PC-9 (cell line): ENCODE results near the gene LHFPL2. TPM values are rescaled to one million over a fixed set of nuclear protein-coding genes. Genes with fewer than 3 reads are reported as not detected.

Source experiments
- BruUV-seq: library from RNA; stranded (reverse); fragments of 400-500 nt; replicated peaks from 2 replicates; lab custom pipeline; 2021; lab: Mats Ljungman, UMichigan
- CTCF ChIA-PET: fragments of 300-600 bp; sonication (Branson Sonifier 250); formaldehyde crosslinking; loops from one replicate; lab custom pipeline; 2022; ENCODE audit warnings: antibody characterized with exemption; lab: Charles Lee
- POLR2A ChIA-PET: fragments of 300-600 bp; sonication (Branson Sonifier 250); formaldehyde crosslinking; loops from one replicate; lab custom pipeline; 2022; ENCODE audit warnings: antibody characterized with exemption; ENCODE audit not compliant: unreplicated experiment; lab: Charles Lee
- DNase-seq, 2 experiments: peaks; one replicate each; pipeline versions ENCODE4 v3.0.0 to v3.0.0-alpha.2; 2015 to 2022; ENCODE audit warnings: mixed read lengths in 1 of 2
- H2AFZ ChIP-seq: fragments of 200-600 bp; sonication (generic); 2 replicates; pipeline ENCODE4 v1.8.1; 2017; ENCODE audit warnings: antibody characterized with exemption
- H3F3A ChIP-seq: fragments of 200-600 bp; sonication (generic); 2 replicates; pipeline ENCODE4 v1.8.1; 2017; ENCODE audit warnings: antibody characterized with exemption, mild to moderate bottlenecking, low read depth; ENCODE audit not compliant: insufficient read depth
- H3K27ac ChIP-seq: fragments of 200-600 bp; sonication (generic); 2 replicates; pipeline ENCODE4 v1.6.1; 2016; ENCODE audit warnings: mixed run types
- H3K27me3 ChIP-seq: fragments of 200-600 bp; sonication (generic); 2 replicates; pipeline ENCODE4 v1.6.1; 2016; ENCODE audit warnings: low read depth, mixed run types; ENCODE audit not compliant: insufficient read depth
- H3K36me3 ChIP-seq: fragments of 200-600 bp; sonication (generic); 2 replicates; pipeline ENCODE4 v1.6.1; 2016; ENCODE audit warnings: low read depth, mixed run types
- H3K4me1 ChIP-seq: fragments of 200-600 bp; sonication (generic); replicated peaks from 2 replicates; pipeline ENCODE4 v1.6.1; 2016; ENCODE audit warnings: mixed run types; ENCODE audit not compliant: insufficient read depth
- H3K4me2 ChIP-seq: fragments of 200-600 bp; sonication (generic); 2 replicates; pipeline ENCODE4 v1.6.1; 2017; ENCODE audit warnings: mixed run types
- H3K4me3 ChIP-seq: fragments of 200-600 bp; sonication (generic); 2 replicates; pipeline ENCODE4 v1.6.1; 2016; ENCODE audit warnings: mixed run types
- H3K79me2 ChIP-seq: fragments of 200-600 bp; sonication (generic); 2 replicates; pipeline ENCODE4 v1.6.1; 2017; ENCODE audit warnings: low read depth, mixed run types
- H3K9me2 ChIP-seq: fragments of 200-600 bp; sonication (generic); 2 replicates; pipeline ENCODE4 v1.8.1; 2017; ENCODE audit warnings: mild to moderate bottlenecking; ENCODE audit not compliant: insufficient read depth
- H3K9me3 ChIP-seq: fragments of 200-600 bp; sonication (generic); 2 replicates; pipeline ENCODE4 v1.8.1; 2016; ENCODE audit warnings: low read depth; ENCODE audit not compliant: insufficient read depth
- H4K20me1 ChIP-seq: fragments of 200-600 bp; sonication (generic); 2 replicates; pipeline ENCODE4 v1.8.1; 2017; ENCODE audit not compliant: insufficient read depth
- EZH2 ChIP-seq: fragments of 200-600 bp; sonication (generic); IDR thresholded peaks from 2 replicates; pipeline ENCODE4 v1.8.0; 2017; ENCODE audit warnings: antibody characterized with exemption, low read depth
- intact Hi-C: fragments of 100-400 bp; cut with micrococcal nuclease; formaldehyde crosslinking; loops from one replicate; pipeline ENCODE4 v1.10.0; 2022; ENCODE audit not compliant: unreplicated experiment
- total RNA-seq: library from RNA; stranded (reverse); gene quantifications from 2 replicates; pipeline ENCODE4 v1.2.3, GENCODE V29; 2021
- TF ChIP-seq, protein P1 (sequence below): fragments of 200-600 bp; sonication (generic); conservative IDR thresholded peaks from 2 replicates; pipeline ENCODE4 v1.6.1; 2017; ENCODE audit warnings: mixed run types, antibody characterized with exemption, mild to moderate bottlenecking, moderate library complexity

LHFPL2 gene
- total RNA-seq, 1 experiment from 2014 or later = 10.1 TPM

DNA sequence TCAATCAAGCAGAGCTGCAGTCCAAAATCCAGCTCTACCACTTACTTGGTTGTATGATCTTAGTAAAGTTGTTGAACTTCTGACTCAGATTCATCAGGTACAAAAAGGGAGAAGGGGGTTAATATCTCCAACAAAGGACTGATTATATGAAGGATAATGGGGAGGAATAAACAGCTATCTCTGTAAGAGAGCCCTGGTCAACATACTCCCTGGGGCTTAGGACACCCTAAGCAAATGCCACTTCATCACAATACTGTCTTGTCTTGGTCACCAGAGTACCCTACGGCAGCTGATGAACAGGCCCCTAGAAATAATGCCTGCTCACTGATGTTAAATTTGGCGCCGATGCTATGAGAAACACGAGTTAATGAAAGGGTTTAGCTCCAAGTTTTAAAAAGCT, 34.8 kb downstream of the LHFPL2 start:
- TF ChIP-seq EZH2 = no peak
- TF ChIP-seq, protein P1, sequence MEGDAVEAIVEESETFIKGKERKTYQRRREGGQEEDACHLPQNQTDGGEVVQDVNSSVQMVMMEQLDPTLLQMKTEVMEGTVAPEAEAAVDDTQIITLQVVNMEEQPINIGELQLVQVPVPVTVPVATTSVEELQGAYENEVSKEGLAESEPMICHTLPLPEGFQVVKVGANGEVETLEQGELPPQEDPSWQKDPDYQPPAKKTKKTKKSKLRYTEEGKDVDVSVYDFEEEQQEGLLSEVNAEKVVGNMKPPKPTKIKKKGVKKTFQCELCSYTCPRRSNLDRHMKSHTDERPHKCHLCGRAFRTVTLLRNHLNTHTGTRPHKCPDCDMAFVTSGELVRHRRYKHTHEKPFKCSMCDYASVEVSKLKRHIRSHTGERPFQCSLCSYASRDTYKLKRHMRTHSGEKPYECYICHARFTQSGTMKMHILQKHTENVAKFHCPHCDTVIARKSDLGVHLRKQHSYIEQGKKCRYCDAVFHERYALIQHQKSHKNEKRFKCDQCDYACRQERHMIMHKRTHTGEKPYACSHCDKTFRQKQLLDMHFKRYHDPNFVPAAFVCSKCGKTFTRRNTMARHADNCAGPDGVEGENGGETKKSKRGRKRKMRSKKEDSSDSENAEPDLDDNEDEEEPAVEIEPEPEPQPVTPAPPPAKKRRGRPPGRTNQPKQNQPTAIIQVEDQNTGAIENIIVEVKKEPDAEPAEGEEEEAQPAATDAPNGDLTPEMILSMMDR = no peak
- Histone ChIP-seq H2AFZ (no peak overlapping the region), H4K20me1 (no peaks in the 10 kb centered on the region), H3K4me3 (no peak overlapping the region), H3K79me2 (peaks cover 8% of the 10 kb centered on the region; the same call in 1 of the 2 replicates), H3K27me3 (no peaks in the 10 kb centered on the region), H3K36me3 (0 out of 2 replicates have a peak, but pooled peaks cover 19% of the 10 kb centered on the region), H3K27ac (no peak overlapping the region), H3K9me2 (no peaks in the 10 kb centered on the region), H3F3A (peaks cover 20% of the 10 kb centered on the region), H3K4me2 (no peak overlapping the region), H3K4me1 (peaks cover 20% of the 10 kb centered on the region), H3K9me3 (no peaks in the 10 kb centered on the region)
- intact Hi-C loops = no loop called here
- ChIA-PET CTCF (no interaction called here), POLR2A (no interaction called here)
- no peak for DNase-seq
- BruUV-seq = no TSS peak

DNA sequence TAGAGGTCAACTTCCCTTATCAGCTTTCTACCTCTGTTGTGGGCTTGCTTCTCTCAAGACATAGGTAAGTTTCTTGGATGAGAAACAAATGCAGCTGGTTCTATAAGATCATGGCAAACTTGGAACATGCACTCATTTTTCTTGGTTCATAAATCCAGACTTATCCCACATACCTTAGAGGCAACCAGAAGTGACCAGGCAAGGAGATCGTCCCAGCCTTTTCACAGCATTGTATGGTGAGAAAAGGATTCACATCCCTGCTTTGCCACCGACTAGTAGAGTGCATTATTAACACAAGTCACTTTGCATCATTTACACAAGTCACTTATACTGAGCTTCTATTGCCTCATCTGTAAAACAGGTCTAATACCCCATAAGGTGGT, 35.4 kb downstream of the LHFPL2 start:
- Histone ChIP-seq H3K9me3 (no peaks in the 10 kb centered on the region), H2AFZ (no peak overlapping the region), H3K4me2 (no peak overlapping the region), H3K4me1 (peaks cover 24% of the 10 kb centered on the region), H3K9me2 (no peaks in the 10 kb centered on the region), H3K79me2 (peaks cover 8% of the 10 kb centered on the region; the same call in 1 of the 2 replicates), H3K27ac (no peak overlapping the region), H3K27me3 (no peaks in the 10 kb centered on the region), H3K4me3 (no peak overlapping the region), H4K20me1 (no peaks in the 10 kb centered on the region), H3F3A (peaks cover 21% of the 10 kb centered on the region), H3K36me3 (0 out of 2 replicates have a peak, but pooled peaks cover 12% of the 10 kb centered on the region)
- ChIA-PET POLR2A (no interaction called here), CTCF (no interaction called here)
- DNase-seq = no peak
- intact Hi-C loops = no loop called here
- no peak for TF ChIP-seq EZH2
- TF ChIP-seq, protein P1 = no peak
- no TSS peak for BruUV-seq

DNA sequence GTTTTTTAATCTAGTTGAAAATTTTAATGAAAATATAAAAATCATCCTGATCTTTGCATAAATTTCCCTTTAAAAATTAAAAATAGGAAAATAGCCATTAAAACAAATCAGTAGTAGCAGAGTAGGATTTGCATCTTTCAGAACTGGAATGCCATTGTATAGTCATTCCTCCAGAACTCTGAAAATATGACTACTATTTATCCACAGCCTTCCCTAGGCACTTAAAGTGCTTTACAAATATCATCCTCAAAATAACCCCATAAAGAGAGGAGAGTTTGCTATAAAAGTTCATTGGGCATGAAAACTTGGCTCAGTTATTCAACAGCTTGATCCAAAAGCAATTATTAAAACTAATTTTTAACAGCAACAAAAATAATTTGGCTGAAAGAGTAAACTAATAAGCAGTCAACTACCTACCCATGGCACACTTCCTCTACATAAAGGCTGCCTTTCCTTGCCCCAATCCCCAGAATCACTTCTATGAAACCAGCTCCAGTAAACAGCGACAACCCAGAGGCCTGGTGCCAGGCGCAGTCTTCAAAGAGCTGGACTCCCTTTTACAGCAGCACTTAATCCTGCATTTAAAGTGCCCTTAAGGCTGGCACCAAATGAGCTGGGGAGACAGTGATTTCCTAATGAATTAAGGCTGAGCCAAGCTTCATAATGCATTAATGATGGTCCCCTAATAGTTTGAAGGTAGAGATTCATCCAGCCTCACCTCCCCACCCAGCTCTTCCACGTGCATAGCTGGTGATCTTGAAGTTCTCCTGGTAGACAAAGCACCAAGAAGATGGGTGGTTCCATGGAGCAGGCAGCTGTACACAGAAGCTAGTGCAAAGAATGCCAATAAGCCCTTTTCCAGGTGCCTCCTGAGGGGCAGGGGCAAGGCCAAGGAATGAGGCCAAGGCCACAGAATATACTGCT, 36.1 kb downstream of the LHFPL2 start:
- intact Hi-C loops = no loop called here
- Histone ChIP-seq H3K27ac (no peak overlapping the region), H3K36me3 (peaks cover 15% of the 10 kb centered on the region; the same call in 1 of the 2 replicates), H3F3A (peaks cover 27% of the 10 kb centered on the region), H3K79me2 (peaks cover 8% of the 10 kb centered on the region; the same call in 1 of the 2 replicates), H3K9me3 (no peaks in the 10 kb centered on the region), H3K9me2 (no peaks in the 10 kb centered on the region), H3K4me2 (no peak overlapping the region), H3K27me3 (no peaks in the 10 kb centered on the region), H3K4me3 (no peak overlapping the region), H4K20me1 (no peaks in the 10 kb centered on the region), H3K4me1 (peaks cover 31% of the 10 kb centered on the region), H2AFZ (no peak overlapping the region)
- ChIA-PET POLR2A (interaction anchor here (0.7 kb wide), 1 partner anchor 155 kb away, joined by 4 read pairs; no protein-coding TSS in a partner anchor), CTCF (no interaction called here)
- TF ChIP-seq EZH2 = no peak
- TF ChIP-seq, protein P1 = no peak
- DNase-seq = no peak
- no TSS peak for BruUV-seq
